Measurements from ENCODE around the gene CFAP251. TPM values are rescaled to one million over a fixed set of nuclear protein-coding genes. Genes with fewer than 3 reads are reported as not detected.
"Not testable (repeated sequence)": the region's sequence is repeated elsewhere in the genome, so short reads cannot be mapped to it uniquely, and the experiment has no call there.

The CFAP251 gene
- total RNA-seq, 1 experiment from 2014 or later, result 3.0 TPM

DNA sequence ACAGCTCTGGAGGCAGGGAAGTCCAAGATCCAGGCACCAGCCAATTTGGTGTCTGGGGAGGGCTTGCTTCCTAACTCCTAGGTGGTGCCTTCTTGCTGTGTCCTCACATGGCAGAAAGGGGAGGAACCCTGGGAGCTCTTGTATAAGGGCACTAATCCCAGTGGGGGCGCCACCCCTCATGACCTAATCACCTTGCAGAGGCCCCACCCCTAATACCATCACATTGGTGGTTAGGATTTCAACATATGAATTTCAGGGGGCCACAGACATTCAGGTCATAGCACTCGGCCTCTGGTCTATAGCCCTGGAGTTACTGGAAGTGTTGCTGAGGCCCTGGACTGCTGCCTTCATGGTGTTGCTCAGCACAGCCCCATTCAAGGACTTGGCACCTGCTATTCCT is 15.2 kb upstream of the CFAP251 start:
- no peak for DNase-seq (ENCODE audit: low read depth)

DNA sequence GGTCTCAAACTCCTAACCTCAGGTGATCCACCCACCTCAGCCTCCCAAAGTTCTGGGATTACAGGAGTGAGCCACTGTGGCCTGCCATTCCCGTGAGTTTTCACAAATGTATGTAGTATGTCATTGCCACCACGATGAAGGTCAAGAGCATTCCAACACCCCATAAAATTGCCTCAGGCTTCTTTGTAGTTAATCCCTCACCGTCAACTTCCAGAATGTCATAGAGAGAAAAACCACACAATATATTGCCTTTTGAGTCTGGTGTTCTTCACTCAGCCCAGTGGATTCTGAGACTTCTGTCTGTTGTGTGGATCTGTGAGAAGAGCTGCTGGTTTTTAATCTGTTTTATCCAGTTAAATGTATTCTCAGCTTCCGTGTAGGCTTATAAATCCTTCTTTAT is 12.6 kb upstream of the CFAP251 start:
- no peak for DNase-seq (ENCODE audit: low read depth)

DNA sequence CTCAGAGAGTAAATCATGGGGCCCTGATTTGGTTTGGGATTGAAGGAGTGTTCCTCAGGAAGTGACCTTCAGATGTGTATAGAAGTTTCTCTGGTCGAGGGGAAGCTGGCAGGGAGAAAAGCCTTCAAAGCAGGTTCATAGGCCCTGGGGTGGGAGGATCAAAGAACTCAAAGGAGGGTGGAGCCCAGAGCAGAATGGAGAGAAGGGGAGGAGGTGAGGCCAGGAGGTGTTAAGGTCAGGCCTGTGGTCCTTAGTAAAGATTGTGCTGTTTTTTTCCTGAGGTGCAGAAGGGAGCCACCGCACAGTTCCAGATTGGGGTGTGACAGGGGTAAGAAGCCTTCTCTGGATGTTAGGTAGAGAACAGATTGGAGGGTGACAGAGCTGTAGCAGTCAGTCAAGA is 9.7 kb upstream of the CFAP251 start:
- DNase-seq (ENCODE audit: low read depth), result no peak

DNA sequence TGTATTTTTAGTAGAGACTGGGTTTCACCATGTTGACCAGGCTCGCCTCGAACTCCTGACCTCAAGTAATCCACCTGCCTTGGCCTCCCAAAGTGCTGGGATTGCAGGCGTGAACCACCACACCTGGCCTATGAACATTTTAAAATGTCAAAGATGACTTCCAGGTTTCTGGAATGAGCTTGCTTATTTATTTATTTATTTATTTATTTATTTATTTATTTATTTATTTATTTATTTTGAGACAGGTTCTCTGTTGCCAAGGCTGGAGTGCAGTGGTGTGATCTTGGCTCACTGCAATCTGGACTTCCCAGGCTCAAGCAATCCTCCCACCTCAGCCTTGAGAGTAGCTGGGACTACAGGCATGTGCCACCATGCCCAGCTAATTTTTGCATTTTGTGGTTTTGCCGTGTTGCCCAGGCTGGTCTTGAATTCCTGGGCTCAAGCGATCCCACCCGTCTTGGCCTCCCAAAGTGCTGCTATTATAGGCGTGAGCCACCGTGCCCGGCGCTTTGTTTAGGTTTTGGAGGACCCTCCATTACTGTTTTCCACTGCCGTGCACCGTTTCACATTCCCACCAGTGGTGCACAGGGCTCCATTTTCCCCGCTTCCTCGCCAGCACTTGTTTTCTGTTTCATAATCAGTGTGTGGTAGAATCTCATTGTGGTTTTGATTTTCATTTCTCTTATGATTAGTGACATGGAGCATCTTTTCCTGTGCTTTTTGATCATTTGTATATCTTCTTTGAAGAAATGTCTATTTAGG is 6.4 kb upstream of the CFAP251 start:
- no peak for DNase-seq (ENCODE audit: low read depth)

DNA sequence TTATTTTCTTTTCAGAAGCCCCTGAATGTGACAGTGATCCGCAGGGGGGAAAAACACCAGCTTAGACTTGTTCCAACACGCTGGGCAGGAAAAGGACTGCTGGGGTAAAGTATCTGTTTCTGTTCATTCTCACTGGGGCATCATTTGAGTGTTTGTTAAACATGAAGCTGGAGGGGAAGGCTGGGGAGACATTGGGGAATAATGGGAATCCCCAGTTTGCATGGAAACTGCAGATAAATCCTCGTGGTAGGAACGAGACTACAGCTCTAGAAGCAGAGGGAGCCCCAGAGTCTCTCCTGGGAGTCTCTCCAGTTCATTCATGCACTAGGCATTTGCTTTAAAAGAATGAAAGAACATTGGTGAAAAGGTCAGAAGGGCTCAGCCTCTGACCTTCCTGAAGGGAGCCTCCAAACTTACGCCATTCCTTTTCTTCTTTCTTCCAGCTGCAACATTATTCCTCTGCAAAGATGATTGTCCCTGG is 2.5 kb upstream of the CFAP251 start:
- no peak for DNase-seq (ENCODE audit: low read depth)

DNA sequence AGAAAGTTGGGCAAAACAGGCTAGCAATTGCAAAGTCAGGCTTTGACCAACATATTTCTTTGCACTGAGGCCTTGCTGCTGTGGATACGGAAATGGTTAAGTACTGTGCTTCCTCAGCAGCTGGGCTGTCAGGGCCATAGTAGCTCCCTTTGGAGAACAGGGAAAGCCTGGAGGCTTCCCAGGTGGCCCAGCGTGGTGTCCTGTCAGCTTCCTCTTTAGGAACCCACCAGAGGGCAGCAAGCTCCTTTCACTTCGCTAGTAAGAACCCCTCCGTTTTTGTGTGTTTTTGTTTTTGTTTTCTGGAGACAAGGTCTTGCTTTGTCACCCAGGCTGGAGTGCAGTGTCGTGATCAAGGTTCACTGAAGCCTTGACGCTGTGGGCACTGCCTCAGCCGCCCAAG is 1.7 kb upstream of the CFAP251 start:
- no peak for DNase-seq (ENCODE audit: low read depth)

DNA sequence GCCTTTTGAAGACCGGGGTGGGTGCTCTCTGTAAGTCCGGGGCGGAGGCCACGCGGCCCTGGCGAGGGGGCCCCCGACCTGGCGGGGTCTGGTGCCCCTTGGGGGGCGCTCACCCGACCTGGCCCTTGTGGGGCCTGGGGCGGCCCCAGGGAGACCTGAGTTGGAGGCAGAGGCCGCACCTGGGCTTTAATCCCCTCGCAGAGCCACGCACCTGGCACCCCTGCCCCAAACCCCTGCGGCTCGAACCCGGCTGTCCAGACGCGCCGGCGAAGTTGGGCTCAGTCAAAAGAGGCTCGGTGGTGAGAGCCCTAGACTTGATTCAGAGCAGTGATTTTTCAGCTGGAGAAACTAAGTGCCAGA is 267 bp downstream of the CFAP251 start:
- no peak for DNase-seq (ENCODE audit: low read depth)

DNA sequence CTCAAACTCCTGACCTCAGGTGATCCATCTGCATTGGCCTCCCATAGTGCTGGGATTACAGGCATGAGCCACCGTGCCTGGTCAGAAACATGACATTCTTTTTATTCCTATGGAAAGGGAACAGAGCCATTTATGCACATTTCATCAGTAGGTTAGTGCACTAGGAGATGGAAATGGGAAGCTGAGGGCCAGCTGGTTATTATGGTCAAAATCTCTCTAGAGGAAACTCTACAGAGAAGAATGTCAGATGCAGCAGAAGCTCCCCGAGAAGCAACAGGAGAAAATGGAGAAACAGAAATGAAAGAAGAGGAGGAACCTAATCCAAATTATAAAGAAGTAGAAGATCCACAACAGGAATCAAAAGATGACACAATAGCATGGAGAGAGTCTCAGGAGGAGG is 2.7 kb downstream of the CFAP251 start:
- DNase-seq (ENCODE audit: low read depth), result no peak

DNA sequence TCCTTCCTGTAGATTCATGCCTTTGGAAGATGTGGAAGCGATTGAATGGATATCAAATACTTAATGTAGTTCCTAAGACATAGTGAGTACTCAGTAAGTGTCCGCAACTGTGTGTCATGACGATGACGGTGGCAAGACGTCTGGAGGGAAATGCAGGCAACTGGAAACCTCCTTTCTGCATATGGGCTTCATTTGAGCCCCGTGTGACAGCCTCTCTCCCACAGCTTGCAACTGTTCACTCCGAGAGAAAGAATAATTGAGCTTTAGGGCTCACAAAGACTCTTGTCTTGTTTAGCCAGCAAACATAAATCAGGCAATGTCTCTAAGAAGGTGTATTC is 6.9 kb downstream of the CFAP251 start:
- no peak for DNase-seq (ENCODE audit: low read depth)

DNA sequence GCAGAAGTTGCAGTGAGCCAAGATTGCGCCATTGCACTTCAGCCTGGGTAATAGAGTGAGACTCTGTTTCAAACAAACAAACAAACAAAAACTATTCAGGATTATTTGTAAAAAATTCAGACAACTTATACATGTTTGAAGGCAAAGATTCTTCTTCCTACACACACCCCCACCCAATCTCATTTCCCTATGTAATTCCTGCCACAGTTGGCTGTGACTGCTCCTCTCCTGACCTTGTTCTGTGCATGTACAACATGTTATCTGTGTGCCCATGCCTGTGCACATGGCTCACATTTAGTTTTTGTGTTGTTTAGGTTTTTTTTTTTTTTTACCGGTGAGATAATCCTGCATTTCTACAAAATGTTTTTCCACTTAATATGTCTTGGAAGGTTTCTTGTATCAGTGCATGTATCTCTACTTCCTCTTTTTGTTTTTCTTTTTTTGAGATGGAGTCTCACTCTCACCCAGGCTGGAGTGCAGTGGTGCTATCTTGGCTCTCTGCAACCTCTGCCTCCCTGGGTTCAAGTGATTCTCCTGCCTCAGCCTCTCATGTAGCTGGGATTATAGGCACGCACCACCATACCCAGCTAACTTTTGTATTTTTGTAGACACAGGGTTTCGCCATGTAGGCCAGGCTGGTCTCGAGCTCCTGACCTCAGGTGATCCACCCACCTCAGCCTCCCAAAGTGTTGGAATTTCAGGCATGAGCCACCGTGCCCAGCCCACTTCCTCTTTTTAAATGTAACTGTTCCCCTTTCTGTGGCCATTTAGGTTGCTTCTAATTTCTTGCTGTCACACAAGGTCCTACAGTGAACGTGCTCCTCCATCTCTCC is 8.7 kb downstream of the CFAP251 start:
- DNase-seq (ENCODE audit: low read depth), result no peak

DNA sequence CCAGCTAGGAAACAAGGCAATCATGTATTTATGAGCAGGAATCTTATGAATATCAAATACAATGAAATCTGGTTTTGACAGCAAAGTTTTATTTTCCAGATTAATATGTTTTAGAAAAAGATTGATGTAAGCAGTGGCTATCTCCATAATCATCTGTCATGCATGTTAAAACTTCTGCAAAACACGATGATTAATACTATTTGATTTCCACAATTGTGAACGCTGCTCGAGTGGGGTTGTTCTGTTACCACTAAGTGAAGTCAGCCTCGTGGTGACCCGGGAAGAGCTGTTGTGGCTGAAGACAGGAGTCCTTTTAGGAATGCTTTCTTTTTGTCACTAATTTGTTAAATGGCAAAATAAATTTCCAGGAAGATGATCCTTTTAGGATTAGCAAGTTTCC is 9.4 kb downstream of the CFAP251 start:
- DNase-seq (ENCODE audit: low read depth), result no peak

DNA sequence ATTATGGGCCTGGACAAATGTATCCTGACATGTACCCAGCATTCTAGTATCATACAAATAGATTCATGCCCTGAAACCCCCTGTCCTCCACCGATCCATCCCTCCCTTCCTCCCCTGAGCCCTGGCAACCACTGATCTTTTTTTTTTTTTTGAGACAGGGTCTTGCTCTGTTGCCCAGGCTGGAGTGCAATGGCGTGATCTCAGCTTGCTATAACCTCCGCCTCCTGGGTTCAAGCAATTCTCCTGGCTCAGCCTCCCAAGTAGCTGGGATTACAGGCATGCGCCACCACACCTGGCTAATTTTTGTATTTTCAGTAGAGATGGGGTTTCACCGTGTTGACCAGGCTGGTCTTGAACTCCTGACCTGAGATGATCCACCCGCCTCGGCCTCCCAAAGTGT is 11.2 kb downstream of the CFAP251 start:
- DNase-seq (ENCODE audit: low read depth), result not testable (repeated sequence)

DNA sequence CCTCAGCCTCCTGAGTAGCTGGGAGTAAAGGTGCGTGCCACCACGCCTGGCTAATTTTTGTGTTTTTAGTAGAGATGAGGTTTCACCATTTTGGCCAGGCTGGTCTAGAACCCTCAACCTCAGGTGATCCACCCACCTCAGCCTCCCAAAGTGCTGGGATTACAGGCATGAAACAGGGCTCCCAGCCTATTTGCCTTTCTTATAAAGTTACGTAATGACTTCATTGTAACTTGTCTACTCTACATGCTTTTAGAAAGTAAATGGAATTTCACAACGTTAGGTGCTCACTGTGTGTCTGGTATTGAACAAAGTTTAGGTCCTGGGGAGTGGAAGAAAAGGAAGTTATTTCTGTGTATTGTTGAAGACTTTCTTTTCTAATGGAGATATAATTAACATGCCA is 12.5 kb downstream of the CFAP251 start:
- no peak for DNase-seq (ENCODE audit: low read depth)

DNA sequence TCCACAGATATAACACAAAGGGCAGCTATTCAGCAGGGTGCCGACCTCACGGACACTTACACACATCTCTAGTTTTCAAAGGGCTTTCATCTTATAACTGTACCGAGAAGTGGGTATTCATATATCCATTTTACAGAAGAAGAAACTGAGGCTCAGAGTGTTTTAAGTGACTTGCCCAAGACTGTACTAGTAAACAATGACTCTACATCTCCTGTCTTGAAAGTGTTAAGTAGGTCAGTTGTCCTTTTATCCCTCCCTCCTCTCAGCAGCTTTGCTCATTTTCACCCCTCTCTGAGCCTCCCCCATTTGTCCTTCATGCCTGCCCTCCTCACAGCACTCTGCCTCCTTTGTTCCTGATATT is 13.8 kb downstream of the CFAP251 start:
- no peak for DNase-seq (ENCODE audit: low read depth)

DNA sequence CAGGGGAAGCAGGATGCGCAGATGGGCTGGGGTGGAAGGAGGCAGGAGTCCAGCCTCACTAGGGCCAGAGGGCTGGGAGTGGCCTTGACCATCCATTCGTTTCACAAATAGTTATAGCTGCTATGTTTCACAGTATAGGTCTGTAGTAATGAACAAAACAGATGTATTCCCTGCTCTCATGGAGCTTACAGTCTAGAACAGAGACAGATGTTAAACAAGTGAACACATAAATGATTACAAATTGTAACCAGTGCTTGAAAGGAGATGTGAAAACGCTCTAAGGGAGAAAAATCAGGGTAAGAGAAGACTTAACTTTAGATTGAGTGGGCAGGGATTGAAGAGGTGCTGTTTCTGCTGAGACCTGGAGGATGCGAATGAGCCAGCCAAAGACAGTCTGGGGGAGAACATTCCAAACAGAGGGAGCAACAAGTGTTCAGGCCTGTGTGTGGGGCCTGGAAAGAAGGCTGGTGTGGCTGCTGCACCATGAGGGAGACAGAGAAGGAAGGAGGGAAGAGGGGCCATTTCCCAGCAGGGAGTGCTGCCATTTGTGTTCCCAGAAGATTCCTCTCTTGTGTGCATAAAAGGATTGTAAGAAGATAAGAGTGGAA is 14.6 kb downstream of the CFAP251 start:
- DNase-seq (ENCODE audit: low read depth), result no peak

DNA sequence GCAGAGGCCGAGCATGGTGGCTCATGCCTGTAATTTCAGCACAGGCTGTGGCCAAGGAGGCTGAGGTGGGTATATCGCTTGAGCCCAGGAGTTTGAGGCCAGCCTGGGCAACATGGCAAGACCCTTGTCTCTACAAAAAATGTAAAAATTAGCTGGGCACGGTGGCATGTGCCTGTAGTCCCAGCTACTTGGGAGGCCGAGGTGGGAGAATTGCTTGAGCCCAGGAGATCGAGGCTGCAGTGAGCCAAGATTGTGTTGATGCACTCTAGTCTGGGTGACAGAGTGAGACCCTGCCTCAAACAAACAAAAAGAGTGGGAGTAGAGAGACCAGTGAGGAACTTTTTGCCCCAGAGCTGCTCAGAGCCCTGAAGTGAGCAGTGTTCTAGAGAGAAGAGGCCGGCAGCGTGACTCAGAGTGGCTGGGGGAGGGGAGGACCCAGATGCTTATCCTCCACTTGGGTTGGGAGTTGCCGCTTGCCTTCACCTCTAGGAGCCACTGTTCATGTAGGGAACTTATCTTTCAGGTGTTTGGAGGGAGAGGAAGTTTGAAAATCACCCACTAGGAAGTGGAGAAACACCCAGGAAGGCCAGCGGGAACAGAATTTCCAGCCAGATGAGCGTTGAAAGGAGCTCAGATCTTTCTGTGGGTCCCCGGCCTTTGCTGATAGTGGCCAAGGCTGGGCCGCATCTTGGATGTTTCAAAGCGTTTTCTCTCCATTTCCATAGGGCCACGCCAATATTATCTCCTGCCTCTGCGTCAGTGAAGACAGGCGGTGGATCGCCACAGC is 15.3 kb downstream of the CFAP251 start:
- peak; percentile 59 for DNase-seq (ENCODE audit: low read depth)

DNA sequence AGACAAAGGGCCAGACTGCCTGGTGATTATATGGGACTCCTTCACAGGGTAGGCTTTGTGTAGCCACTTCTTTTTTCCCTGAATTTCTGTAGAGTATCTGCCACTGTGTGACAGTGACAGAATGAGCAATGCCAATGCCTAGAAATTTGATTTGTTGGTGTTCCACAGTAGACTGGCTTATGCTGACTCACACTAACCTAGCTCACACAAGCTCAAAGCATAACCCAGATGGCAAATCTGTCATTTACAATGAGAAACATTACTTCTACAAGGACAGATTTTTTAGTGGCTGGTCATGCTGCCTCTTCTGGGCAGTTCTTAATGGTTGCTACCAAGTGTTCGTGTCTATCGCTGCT is 15.9 kb downstream of the CFAP251 start:
- no peak for DNase-seq (ENCODE audit: low read depth)

DNA sequence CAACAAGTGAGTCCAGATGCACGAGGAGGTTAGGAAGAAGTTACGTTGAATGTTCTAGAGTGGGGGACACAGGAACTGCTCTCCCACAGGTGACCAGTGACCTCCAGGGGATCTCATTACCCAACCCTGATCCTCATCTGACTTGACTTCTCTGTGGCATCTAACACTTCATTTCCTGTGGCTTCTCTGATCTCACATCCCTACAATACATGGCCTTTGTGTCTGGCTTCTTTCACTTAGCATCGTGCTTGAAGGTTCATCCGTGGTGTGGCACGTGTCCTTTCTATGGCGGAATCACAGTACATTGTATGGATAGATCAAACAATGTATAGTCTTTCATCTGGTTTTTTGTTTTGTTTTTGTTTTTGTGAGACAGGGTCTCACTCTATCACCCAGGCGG is 19.3 kb downstream of the CFAP251 start:
- DNase-seq (ENCODE audit: low read depth), result no peak

DNA sequence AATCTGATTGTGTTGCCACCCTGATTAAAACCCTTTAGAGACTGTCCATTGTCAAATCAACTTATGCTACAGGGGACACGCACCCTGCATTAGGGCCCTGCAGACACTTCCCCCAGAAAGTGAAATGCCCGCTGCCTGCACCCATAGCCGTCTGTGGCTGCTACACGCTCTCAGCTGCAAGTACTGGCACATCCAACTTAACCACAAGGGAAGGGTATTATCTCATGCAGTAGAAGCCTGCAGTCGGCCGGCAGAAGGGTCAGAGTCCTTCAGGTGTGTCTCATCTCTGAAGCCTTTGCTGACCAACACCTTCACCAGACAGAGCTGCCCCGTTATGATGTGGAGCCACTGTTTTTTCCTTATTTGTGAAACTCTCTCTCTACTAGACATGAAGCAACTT is 20.8 kb downstream of the CFAP251 start:
- DNase-seq (ENCODE audit: low read depth), result no peak

DNA sequence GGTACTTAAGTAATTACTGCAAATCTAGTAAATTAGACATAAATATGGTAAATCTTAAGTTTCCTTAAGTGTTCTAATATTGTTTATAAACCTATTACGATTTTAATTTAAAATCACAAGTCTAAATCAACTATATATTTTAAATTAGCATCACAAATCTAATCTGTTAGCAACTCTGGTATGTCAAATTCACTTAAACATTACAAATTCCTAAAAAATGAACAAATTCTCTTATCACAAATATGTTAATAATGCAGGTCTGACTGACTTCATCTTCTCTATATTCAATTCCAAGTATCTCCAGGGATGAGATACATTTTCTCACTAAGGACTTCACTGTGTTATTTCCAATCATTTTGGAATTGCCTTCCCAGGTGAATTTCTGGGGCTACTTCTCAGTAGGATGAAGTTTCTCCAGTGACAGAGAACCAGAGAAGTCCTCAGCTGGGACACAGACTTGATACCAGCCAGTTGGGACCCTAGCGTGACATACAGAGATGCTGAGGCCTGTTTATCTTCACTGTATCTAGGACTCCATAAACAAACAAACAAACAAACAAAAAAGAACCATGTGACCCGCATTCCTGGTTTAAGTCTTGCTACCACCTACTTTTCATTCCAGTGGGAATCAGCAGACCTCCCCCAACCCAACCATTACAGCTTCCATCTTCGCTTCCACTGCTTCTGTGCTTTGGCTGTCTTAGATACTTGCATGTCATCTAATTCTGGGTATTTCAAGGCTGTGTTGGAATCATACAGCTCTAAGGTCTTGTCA is 21.8 kb downstream of the CFAP251 start:
- no peak for DNase-seq (ENCODE audit: low read depth)

DNA sequence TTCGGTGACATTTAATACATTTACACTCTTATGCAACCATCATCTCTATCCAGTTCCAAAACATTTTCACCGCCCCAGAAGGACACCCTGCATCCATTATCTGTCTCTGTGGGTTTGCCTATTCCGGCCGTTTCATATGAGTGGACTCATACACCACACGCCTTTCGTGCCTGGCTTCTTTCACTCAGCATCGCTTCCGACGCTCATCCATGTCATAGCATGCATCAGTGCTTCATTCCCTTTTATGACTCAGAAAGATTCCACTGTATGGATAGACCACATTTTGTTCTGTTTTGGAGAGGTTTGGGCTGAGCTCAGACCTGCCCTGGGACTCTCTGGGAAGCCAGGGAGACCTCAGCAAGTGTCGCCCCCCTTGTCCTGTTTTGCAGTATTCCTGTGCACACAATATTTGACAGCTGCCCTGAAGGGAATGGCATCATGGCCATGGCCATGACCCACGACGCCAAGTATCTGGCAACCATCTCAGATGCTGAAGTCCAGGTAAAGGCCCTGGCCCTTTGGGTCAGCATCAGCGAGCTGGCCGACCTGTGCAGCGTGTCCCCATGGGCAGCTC is 23.8 kb downstream of the CFAP251 start:
- DNase-seq (ENCODE audit: low read depth), result no peak

All from Daoy (cell line).